UCSD-AML1 (cell line): ENCODE measurements around the gene ANKS1B.

Experiments used
- DNase-seq: peaks from one replicate; lab custom pipeline; 2025; ENCODE audit not compliant: unreplicated experiment; lab: John Stamatoyannopoulos, UW

The ANKS1B gene

DNA sequence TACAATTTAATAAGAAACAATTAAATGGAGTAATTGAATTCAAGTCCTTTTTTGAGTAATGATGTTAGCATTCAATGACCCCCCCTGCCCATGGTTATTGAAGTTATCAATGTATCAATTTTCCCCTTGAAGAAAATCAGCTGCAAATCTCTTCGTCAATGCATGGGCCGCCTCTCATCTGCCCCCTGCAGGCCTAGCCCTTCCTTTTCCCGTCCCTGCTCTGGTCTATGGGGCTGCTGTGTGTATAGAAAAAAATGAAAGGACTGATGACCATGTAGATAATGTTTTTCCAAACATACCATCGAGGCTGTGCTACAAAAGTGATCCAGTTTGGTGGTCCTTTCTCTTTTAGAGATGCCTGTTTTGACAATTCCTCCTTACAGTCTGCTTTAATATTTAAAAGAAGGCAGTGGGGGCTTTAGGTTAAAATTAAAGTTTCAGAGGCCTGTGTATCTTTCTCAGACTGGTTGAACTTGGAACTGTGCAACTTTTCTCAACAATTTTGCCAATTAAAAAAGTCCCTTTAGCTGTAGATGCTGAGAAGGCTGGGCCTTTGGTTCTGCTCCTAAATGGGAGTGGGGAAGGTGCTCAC, 1241.3 kb downstream of the ANKS1B start:
- peak; percentile 30 for DNase-seq

DNA sequence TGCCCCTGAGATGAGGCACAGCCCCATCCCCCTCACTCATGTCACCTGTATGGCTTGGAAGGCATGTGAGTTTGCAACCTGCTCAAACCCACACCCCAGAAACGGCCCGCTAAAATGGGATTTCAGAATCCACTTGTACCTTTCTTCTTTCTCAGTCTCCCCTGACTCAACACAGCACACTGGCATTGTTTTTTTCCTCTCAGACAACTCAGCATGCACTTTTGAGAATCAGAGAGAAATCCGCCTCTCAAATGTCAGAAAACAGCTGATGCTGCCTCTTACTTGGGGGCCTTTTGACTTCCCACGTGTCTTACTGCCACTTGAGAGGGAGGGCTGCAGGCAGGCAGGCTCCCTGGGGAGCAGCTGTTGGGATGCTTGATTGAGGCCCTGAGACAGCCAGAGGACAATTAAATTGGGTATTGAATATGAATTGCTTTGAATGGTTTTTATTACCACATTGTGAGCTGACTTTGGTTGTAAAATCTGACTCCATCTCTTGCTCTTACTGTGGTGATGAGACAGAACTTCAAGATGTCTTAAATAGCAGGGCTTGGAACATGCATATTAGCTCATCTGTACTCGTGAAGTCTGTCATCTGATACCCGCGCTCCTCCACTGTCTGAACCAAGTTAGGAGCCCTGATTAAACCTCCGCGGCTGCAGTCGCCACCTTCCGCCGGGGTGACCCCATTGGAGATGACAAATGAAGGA, 1243.0 kb downstream of the ANKS1B start:
- no peak for DNase-seq

DNA sequence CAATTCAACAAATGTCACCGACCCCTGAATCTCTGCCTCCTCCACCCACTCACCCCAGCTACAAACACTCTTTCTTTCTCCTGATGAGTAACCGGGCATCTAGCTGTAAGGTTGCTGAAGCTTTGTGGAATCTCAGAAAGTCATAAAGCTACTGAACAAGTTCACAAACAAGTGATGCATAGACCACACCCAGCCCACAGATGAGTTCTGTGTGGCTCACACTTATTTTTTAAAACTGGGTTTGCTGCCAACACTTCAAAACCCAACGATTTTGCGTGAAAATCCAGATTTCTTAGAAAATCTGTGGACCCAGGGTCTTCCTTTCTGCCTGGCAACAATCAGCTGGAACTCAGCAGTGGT, 1243.6 kb downstream of the ANKS1B start:
- DNase-seq, result no peak

DNA sequence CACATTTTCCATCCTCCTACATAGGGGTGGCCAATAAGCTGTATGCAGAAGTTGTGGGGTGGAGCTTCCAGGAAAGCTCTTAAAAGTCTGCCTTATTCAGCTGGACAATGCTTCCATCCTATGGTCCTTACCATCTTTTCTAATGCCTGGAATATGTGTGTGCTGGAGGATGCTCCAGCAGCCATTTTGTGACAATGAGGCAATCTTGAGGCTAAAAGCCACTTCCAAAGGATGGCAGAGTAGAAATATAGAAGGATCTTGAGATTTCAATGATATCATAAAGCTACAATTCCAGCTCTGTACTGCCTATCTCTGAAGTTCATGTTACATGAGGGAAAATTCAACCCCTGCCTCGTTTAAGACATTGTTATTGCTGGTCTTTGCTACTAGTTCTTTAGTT, 1244.0 kb downstream of the ANKS1B start:
- DNase-seq, result no peak

DNA sequence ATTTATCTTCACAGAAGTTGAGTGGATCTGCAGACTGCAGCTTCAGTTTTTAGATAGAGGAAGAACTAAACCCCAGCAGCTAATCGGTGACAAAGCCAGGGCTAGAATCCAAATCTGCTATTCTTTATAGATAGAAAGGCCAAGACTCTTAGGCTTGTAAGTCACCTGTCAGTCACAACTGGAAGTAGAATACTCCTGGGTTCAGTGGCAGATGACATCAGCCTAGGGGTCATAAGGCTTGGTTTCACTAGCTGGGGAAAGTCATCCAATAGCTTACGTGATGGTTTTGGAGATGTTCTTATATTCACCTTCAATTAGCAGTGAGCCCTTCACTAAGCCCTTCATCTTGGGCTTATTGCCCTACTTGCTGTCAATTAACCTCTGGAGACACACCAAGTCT, 1246.2 kb downstream of the ANKS1B start:
- DNase-seq, result no peak

DNA sequence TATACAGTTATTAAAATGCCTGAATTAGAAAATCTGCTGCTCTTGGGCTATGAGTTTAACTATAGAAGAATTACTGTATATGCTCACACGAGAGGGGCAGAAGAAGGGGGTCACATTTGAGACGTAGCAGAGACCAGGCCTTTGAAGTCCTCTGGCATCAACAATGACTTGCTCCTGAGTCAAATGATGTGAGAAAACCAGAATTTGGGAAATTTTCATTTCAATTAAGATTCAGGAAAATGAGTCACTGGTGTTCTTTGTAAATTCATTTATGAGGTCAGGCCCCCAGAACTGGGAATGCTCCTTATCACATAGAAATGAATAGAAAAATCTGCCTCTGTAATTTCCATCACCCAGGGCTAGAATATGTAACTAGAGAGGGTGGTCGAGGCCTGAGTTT, 1246.7 kb downstream of the ANKS1B start:
- no peak for DNase-seq

DNA sequence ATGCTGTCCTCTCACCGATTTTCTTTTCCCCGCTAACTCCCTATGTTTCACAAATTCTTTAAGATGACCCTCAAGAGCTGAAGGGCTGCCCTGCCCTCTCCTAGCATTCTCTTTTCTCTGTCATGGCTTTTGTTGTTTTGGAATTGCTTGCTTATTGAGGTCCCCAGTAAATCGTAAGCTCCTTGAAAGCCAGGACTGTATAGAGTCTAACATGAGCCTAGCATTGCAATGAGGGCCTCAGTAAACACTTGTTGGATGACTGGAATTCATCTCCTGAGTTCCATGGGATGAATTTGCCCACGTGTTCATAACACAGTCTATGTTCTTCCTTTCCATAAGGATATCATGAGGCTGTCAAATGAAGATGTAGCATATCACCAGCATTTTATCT, 1247.4 kb downstream of the ANKS1B start:
- DNase-seq, result no peak

DNA sequence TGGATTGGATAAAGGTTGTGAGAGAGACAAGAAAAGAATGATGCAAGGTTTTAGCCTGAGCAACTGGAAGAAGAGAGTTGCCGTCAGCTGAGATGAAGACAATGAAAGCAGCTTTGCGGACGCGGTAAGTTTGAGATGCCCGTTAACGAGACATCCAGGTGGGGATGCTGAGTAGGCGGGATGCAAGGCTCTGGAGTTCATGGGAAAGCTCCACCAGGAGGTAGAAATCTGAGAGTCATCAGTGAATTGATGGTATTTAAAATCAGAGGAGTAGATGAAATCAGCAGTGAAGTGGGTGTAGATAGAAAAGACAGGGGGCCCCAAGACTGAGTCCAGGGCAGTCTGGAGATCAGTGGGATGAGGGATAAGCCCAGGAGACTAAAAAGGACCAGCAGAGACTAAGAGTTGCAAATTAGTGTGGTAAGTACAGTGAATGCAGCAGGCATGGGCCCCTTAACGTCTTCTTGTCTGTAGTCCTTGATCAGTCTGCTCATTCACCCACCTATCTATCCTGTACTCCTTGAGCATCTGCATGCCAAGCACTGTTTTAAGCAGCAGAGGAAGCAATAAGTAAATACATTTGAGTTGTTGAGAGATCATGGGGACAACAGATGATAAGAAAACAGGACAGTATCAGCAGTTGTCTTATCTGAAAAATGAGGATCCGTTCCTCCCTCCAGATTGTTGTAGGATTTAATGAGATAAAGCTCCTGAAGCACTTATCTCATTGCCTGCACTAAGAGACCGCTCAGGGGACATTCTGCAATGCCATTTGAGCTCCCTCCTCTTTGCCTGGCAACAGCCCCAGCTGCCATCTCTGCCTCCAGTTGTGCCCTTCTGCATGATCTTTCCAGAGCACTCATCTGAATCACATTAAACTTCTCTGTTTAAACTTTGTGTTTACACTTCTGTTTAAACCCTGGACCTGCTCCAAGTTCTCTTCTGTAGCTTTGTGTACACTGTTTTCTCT, 1248.1 kb downstream of the ANKS1B start:
- DNase-seq, result no peak

DNA sequence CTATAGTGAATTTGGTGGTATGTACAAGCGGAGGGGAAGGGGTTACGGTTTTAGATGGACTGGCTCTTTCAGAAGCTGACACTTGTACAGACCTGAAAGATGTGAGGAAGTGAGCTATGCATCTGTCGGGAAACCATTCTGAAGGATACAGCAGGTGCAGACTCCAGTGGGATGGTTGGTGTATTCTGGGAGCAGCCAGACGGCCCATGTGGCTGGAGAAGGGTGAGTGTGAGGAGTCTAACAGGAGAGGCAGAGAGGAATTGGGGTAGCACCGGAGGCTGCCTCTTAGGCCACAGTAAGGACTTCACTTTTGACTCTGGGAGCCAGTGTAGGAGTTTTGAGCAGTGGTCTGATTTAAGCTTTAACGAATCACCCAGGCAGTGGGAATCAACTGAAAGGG, 1248.9 kb downstream of the ANKS1B start:
- DNase-seq, result no peak

DNA sequence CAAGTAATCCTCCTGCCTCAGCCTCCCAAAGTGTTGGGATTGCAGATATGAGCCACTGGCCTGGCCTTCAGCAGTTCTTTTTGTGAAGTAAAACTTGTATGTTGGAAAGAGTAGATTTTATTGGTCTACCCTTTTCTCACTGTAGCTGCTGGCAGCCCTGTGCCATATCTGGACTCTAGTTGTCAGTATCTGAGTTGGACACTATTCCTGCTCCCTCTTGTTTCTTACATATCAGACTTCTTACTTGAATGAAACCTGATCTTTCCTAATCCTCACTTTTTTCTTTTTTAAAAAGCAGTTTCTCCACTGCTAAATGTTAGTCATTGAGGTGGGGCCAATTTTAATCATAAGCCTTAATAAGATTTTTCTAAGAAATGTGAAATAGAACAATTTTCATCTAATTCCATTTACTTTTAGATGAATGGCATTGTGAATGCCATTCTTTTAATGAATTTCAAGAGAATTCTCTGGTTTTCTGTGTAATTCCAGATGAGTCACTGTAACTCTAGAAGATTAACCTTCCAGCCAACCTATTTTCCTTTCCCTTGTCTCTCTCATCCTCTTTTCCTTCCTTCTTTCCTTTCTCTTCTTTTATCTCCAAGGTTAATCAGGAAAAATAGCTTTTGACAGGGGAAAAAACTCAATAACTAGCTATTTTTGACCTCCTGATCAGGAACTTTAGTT, 1250.9 kb downstream of the ANKS1B start:
- no peak for DNase-seq

DNA sequence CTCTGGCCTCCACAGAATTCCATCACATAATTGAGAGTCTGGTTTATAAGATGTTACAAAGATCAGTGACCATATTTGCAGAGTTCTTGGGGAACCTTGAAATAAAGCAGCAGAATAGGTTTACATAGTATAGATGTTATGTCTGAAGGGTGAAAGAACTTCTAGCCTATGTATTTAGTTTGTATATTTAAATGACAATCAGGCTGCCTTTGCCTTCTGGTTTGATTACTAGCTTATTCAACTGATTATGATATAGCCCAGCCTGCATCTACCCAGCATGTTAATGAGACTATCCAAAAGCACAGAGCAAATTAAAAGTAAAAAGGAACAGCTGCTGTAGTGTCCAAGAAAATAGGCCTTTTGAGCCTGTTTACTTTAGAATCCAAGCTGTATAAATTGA, 1254.3 kb downstream of the ANKS1B start:
- no peak for DNase-seq

DNA sequence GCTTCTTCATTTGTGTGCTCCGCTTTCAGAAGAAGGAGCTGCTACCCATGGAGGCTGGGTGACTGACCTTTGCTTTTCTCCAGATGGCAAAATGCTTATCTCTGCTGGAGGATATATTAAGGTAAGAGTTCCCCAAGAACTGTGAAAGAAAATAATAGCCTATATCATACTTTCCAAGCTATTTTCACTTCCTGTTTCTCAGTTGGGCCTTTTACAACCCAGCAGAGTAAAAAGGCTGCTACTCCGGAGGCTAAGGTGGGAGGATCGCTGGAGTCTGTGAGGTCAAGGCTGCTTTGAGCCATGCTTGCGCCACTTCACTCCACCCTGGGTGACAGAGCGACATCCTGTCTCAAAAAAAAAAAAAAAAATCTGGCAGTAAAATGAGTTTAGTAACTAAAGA, 1257.5 kb downstream of the ANKS1B start:
- no peak for DNase-seq

DNA sequence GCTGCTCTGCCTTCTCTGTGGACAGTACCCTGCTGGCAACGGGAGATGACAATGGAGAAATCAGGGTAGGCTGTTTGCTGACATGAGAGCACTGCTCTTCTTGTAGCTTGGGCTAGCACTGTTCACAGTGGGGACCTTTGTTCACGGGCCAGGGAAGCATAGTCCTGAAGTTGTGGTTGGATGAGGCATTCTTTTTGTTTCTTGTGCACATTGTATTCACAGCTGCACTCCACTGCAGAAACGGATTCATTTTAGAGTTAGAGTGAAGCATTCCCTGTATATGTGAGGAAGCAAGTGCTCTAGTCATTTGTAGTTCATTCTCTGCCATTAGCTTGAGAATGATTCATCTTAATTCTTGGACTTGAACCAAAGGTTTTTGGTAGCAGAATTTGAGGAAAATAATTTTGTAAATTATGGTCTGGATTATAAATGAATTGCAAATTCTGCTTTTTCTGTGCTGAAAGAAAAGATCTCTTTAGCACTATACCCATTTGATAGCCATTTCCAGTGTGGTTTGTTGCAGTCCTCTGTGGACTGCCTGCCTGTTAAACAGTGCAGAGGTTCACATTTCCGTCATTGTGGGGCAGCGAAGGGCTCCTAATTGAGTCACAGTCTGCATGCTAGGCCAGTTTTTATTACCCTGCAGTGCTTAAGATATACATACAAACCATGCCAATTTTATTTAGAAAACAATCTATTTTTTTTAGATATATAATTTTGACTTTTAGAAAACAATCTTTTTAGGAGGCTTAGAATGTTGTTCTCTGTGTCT, 1259.1 kb downstream of the ANKS1B start:
- peak; percentile 21 for DNase-seq

DNA sequence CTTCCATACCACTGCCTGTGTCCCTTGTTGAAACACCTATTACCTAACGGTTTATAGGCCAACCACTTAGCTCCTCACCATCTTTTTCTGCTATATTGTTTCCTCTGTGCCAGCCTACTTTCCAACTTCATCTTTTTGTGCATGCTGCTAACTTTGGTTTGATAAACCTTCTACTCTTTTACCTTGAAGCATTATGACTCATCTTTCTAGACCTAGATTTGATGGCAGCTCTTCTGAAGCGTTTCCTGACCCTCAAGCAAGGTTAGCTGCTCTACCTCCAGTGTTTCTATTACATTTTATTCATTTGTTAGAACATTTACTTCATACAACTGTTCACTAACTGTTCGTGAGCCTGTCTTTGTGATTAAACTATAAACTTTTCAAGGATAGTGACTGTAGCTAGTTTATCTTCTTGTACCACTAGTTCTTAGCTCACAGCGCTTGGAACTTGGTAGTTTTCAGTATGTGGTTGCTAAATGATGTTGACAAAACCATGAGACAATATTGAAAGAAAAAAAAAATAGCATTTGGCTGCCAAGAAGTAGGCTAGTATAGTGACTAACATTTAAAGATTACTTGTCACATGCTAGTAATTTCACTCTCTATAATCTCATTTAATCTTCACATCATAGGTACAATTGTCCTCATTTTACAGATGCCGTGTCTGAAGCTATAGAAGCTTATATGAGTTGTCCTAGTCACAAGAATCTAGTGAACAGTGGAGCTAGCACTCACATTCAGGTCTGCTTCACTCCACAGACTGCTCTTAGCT, 1260.2 kb downstream of the ANKS1B start:
- DNase-seq, result no peak

DNA sequence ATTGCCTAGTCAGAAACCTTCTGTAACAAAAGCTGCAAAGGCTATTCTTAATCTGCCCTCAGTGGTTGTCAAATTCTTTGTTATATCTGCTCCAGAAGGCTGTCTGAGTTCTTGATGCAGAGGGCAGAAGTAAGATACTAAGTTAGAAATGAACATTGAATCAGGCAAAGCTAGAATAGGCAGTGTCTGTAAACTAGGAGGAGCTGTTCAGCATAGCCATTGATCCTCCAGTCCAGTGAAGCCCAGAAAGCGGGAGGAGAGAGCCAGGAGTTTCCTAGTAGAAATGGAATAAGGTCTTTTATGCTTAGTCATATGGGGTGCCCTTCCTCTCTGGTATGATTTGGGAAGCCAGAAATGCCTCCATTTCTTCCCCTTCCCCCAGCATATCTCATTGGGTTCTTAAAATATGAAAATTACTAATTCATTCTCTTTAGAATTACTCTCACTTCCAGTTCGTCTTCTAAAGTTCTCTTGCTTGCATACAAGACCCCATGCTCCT, 1263.5 kb downstream of the ANKS1B start:
- no peak for DNase-seq

DNA sequence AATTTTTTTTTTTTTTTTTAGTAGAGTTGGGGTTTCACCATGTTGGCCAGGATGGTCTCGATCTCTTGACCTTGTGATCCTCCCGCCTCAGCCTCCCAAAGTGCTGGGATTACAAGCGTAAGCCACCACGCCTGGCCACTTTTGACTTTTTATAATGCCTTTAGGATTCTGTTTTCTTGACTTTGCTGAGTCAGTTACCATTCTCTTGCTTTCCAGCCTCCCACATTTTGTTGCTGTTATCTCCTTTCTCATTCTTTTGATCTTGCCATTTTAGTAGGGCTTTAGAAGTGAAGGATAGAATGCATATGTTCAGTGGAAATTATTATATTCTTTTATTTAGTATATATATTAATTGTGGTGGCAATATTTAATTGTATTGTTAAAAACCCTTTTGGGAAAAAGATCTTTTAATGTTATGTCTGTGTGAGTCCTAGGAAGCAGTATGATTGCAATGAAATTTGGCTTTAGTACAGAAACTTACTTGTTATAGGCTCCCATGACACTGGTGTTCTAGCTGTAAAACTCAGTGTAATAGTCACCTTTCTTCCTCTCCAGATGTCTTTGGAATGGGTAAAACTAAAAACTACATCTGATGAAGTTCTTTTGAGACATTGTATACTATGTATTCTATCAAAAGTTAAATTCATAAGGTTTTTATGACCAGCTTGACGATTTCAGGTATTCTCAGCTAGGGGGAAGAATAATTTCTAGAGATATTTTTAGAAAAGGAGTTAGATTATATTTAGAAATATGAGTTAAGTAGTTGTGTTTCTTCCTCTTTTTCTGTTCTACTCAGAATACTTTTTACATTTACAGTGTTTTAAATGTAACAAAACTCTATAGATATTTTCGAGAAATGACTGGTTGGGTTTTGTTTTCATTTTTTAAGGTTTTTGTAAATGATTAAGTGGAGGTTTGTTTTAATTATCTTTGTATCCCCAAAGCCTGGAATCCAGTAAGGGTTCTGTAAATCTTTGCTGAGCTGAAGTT, 1264.9 kb downstream of the ANKS1B start:
- no peak for DNase-seq

DNA sequence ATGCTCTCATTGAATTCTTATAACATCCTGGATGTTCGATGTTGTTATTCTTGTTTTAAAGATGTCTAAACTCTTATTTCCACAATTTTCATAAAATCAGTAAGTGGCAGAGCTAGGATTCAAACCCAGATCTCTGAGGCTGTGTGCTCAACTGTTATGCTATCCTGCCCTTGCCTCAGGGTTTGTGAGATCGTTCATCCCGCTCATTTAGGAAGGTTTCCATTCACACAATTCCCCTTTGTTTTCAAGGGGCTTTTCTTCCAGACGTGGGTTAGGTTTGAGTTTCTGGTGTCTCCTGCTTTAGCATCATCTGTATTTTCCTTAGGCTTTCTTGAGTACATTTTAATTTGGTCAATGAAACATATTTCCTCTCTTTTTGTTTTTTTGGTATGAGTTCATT, 1270.3 kb downstream of the ANKS1B start:
- no peak for DNase-seq

DNA sequence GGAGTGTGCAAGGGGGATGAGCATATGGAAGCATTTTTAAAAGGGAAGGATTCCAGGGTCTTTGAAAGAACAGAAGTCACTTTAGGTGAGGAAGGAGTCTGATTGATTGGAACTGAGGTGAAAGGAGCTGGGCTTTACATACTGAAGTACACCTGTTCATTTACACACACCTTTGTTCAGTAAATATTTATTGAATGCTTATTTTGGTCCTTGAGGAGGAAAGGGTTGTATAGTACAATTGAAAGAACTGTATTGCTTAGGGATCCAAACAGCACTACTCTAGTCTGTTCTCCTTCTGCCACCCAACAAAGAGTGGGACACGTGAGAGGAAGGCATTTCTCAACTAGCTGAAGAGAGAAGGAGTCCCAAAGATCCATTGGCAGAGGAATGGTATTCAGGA, 1275.7 kb downstream of the ANKS1B start:
- no peak for DNase-seq

DNA sequence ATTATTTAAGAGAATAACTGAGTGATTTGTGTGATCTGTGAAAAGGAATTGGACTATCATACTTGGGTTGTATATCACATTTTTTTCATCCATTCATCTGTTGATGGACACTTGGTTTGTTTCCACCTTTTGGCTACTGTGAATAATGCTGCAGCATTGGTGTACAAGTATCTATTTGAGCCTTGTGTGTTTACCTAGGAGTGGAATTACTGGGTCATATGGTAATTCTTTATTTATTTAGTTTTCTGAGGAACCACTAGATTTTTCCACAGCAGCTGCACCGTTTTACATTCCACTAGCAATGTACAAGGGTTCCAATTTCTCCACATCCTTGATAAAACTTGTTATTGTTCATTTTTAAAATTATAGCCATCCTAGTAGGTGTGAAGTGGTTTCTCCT, 1283.6 kb downstream of the ANKS1B start:
- no peak for DNase-seq
